Spleen (tissue), 11 donors: ENCODE results near the gene XPNPEP1. TPM values are rescaled to one million over a fixed set of nuclear protein-coding genes. Genes with fewer than 3 reads are reported as not detected.

Experiments used
- DNase-seq: peaks from one replicate; pipeline ENCODE4 v3.0.0-alpha.2; 2020
- H3K27ac ChIP-seq, 8 donors: fragments of 200-600 bp; sonication (generic) in 7 of 8; 1 replicate in 4 of 8; 2 replicates in 4 of 8; pipeline versions ENCODE4 v1.5.0 to v1.8.0; 2016 to 2021; ENCODE audit warnings: inconsistent platforms in 4 of 8, mild to moderate bottlenecking in 4 of 8, moderate library complexity in 1 of 8
- H3K27me3 ChIP-seq, 7 donors: fragments of 200-600 bp; sonication (generic) in 6 of 7; replicated peaks in 1 of 7; 1 replicate in 4 of 7; 2 replicates in 3 of 7; pipeline versions ENCODE4 v1.5.0 to v1.8.0; 2016 to 2021; ENCODE audit warnings: inconsistent platforms in 3 of 7, mild to moderate bottlenecking in 1 of 7
- H3K36me3 ChIP-seq, 6 donors: fragments of 200-600 bp; sonication (generic) in 5 of 6; 1 replicate in 4 of 6; 2 replicates in 2 of 6; pipeline versions ENCODE4 v1.5.0 to v1.8.0; 2016 to 2021; ENCODE audit warnings: inconsistent platforms in 2 of 6
- H3K4me1 ChIP-seq, 6 donors: fragments of 200-600 bp; sonication (generic) in 5 of 6; 1 replicate in 3 of 6; 2 replicates in 3 of 6; pipeline versions ENCODE4 v1.5.0 to v1.8.0; 2016 to 2021; ENCODE audit warnings: inconsistent platforms in 3 of 6
- H3K4me3 ChIP-seq, 8 donors: fragments of 200-600 bp; sonication (generic) in 7 of 8; 1 replicate in 4 of 8; 2 replicates in 4 of 8; pipeline versions ENCODE4 v1.5.0 to v1.8.0; 2016 to 2021; ENCODE audit warnings: inconsistent platforms in 4 of 8, mild to moderate bottlenecking in 4 of 8, moderate library complexity in 2 of 8
- H3K9me3 ChIP-seq, 8 donors: fragments of 200-600 bp; sonication (generic) in 7 of 8; 1 replicate in 4 of 8; 2 replicates in 4 of 8; pipeline versions ENCODE4 v1.5.0 to v1.8.0; 2016 to 2021; ENCODE audit warnings: inconsistent platforms in 4 of 8
- CTCF ChIP-seq, 11 experiments: fragments of 200-600 bp in 7 of 11; fragments of 450-650 bp in 4 of 11; sonication (generic) in 4 of 11; IDR thresholded peaks in 8 of 11; conservative IDR thresholded peaks in 3 of 11; 1 replicate in 7 of 11; 2 replicates in 4 of 11; pipeline versions ENCODE4 v1.4.0 to v1.8.0; 2016 to 2021; ENCODE audit warnings: antibody characterized with exemption in 11 of 11, inconsistent platforms in 4 of 11, mild to moderate bottlenecking in 1 of 11
- POLR2A ChIP-seq, 3 donors: fragments of 450-650 bp; IDR thresholded peaks; one replicate each; pipeline ENCODE4 v1.5.1; 2017; ENCODE audit warnings: antibody characterized with exemption in 3 of 3, mild to moderate bottlenecking in 1 of 3
- POLR2AphosphoS5 ChIP-seq, 3 donors: sonication (generic); formaldehyde crosslinking; IDR thresholded peaks; one replicate each; pipeline ENCODE4 v1.5.1; 2017; ENCODE audit warnings: antibody characterized with exemption in 3 of 3
- WGBS, 5 donors: extraction: QIAGEN DNeasy Blood & Tissue Kit in 3 of 5; methylation state at CpG; one replicate each; pipeline versions ENCODE4 v1.1.5 to v1.1.7; 2013 to 2018; 5-methylcytosine and 5-hydroxymethylcytosine counted together
- intact Hi-C: fragments of 100-400 bp; cut with DNase I; formaldehyde crosslinking; loops from one replicate; pipeline ENCODE4 v1.15.0; 2023; ENCODE audit warnings: low total_unique reads
- polyA plus RNA-seq, 3 donors: library from polyadenylated mRNA; stranded (reverse); fragments of 200-250 nt; gene quantifications; one replicate each; pipeline ENCODE4 v1.2.1, GENCODE V29; 2013
- total RNA-seq, 7 donors: library from RNA; depleted of rRNA in 3 of 7; stranded (reverse); fragments of >200 nt in 3 of 7; fragmentation: NEBNext Ultra II Directional in 4 of 7; extraction: Animal tissue kit (Norgen Biotek cat#: 25700) in 4 of 7; gene quantifications; one replicate each; pipeline versions ENCODE4 v1.1.0 to v1.2.1, GENCODE V29; 2016 to 2021
- donor health status: healthy with polysubstance abuse.
- donor health status: DM: no; HTN: no; CAD: no; lungs with moderate emphysema.
- donor health status: DM: no; HTN: no; CAD: no.
- donor health status: Bipolar disorder and iron deficiency.
- donor health status: healthy.
- donor health status: DM: no; HTN: no; CAD: no.
- donor health status: DM: yes; HTN: yes; CAD: no.

Gene XPNPEP1
- total and polyA plus RNA-seq, 10 donors, result 23.1 to 97.1 (median 63.7) TPM

GRCh38 chr10:109913306-109913892 lies 9.9 kb downstream of the XPNPEP1 start:
- Histone ChIP-seq H3K36me3 (peaks cover 0 to 41% (median 4%) of the 10 kb centered on the region in 6 donors), H3K4me3 (no peak overlapping the region), H3K4me1 (peaks cover 12 to 91% (median 72%) of the 10 kb centered on the region in 6 donors), H3K27me3 (no peaks in the 10 kb centered on the region), H3K27ac (peak overlapping the region in 3 of 8 donors; percentile 30 to 34 (median 31)), H3K9me3 (no peaks in the 10 kb centered on the region)
- intact Hi-C loops, result no loop called here
- WGBS, 5 donors, result 78 to 81% (median 79%) methylated on average over 4 of the region's 4 CpGs
- no peak for TF ChIP-seq CTCF (IDR thresholded peaks at IDR 0.05 in 8 of 11, conservative IDR thresholded peaks at IDR 0.05 in 3 of 11)
- no peak for TF ChIP-seq POLR2AphosphoS5 (IDR thresholded peaks at IDR 0.05)
- no peak for TF ChIP-seq POLR2A (IDR thresholded peaks at IDR 0.05)
- no peak for DNase-seq

GRCh38 chr10:109912335-109913281 lies 10.7 kb downstream of the XPNPEP1 start:
- H3K4me1 ChIP-seq, result peaks cover 12 to 84% (median 69%) of the 10 kb centered on the region in 6 donors
- intact Hi-C loops, result no loop called here
- H3K9me3 ChIP-seq, result no peaks in the 10 kb centered on the region
- whole genome bisulfite sequencing, 5 donors, result 66 to 90% (median 75%) methylated on average over 2 of the region's 2 CpGs
- TF ChIP-seq POLR2A (IDR thresholded peaks at IDR 0.05) (no peak), POLR2AphosphoS5 (IDR thresholded peaks at IDR 0.05) (no peak), CTCF (IDR thresholded peaks at IDR 0.05 in 8 of 11, conservative IDR thresholded peaks at IDR 0.05 in 3 of 11) (no peak)
- peaks cover 0 to 49% (median 7%) of the 10 kb centered on the region in 6 donors for H3K36me3 ChIP-seq
- H3K4me3 ChIP-seq, result no peak overlapping the region
- peak overlapping the region in 3 of 8 donors; percentile 30 to 34 (median 31) for H3K27ac ChIP-seq
- no peaks in the 10 kb centered on the region for H3K27me3 ChIP-seq
- DNase-seq, result no peak

- Histone ChIP-seq H3K9me3 (no peaks in the 10 kb centered on the region), H3K4me1 (peaks cover 12 to 77% (median 63%) of the 10 kb centered on the region in 6 donors), H3K27ac (peak overlapping the region in 3 of 8 donors; percentile 30 to 34 (median 31)), H3K36me3 (peaks cover 0 to 56% (median 12%) of the 10 kb centered on the region in 6 donors), H3K4me3 (no peak overlapping the region), H3K27me3 (no peaks in the 10 kb centered on the region)
- TF ChIP-seq CTCF (IDR thresholded peaks at IDR 0.05 in 8 of 11, conservative IDR thresholded peaks at IDR 0.05 in 3 of 11) (no peak), POLR2AphosphoS5 (IDR thresholded peaks at IDR 0.05) (no peak), POLR2A (IDR thresholded peaks at IDR 0.05) (no peak)
- intact Hi-C loops, result no loop called here
- WGBS, 5 donors, result 69 to 85% (median 72%) methylated on average over 3 of the region's 3 CpGs
- no peak for DNase-seq
Measured at GRCh38 chr10:109911903-109912302, 11.4 kb downstream of the XPNPEP1 start.

- intact Hi-C loops, result no loop called here
- no peaks in the 10 kb centered on the region for H3K27me3 ChIP-seq
- no peak overlapping the region for H3K27ac ChIP-seq
- peaks cover 0 to 81% (median 30%) of the 10 kb centered on the region in 6 donors for H3K36me3 ChIP-seq
- no peaks in the 10 kb centered on the region for H3K9me3 ChIP-seq
- H3K4me3 ChIP-seq, result no peak overlapping the region
- H3K4me1 ChIP-seq, result peaks cover 0 to 47% (median 21%) of the 10 kb centered on the region in 6 donors
- WGBS, 5 donors, result 89 to 100% (median 96%) methylated on average over 1 of the region's 1 CpG
- TF ChIP-seq POLR2AphosphoS5 (IDR thresholded peaks at IDR 0.05) (no peak), CTCF (IDR thresholded peaks at IDR 0.05 in 8 of 11, conservative IDR thresholded peaks at IDR 0.05 in 3 of 11) (no peak), POLR2A (IDR thresholded peaks at IDR 0.05) (no peak)
- no peak for DNase-seq
Measured at GRCh38 chr10:109906316-109906715, 17.0 kb downstream of the XPNPEP1 start.
